CD4-positive, CD25-positive, alpha-beta regulatory T cell (primary cell): Measurements from ENCODE around the gene COL26A1. TPM values are rescaled to one million over a fixed set of nuclear protein-coding genes. Genes with fewer than 3 reads are reported as not detected.

ENCODE experiments used
- ATAC-seq, 2 donors: fragments of 150-1000 bp; cut with Tn5 transposase; one replicate each; pipeline ENCODE4 v1.10.0; 2021; ENCODE audit warnings: low read depth in 2 of 2, moderate number of reproducible peaks in 2 of 2, moderate library complexity in 1 of 2
- DNase-seq, 3 donors: peaks; one replicate each; pipeline versions ENCODE4 v3.0.0 to v3.0.0-alpha.2; 2012 to 2022; ENCODE audit warnings: mixed read lengths in 1 of 3
- H3K27ac ChIP-seq: one replicate; pipeline ENCODE4 v1.7.0; 2013; ENCODE audit warnings: mild to moderate bottlenecking, low read length; ENCODE audit not compliant: insufficient read depth, poor library complexity, severe bottlenecking
- H3K27me3 ChIP-seq: one replicate; pipeline ENCODE4 v1.7.0; 2013; ENCODE audit warnings: low read length; ENCODE audit not compliant: control insufficient read depth, insufficient read depth
- H3K36me3 ChIP-seq: one replicate; pipeline ENCODE4 v1.7.0; 2013; ENCODE audit warnings: mild to moderate bottlenecking, low read length, moderate library complexity; ENCODE audit not compliant: control insufficient read depth, insufficient read depth
- H3K4me1 ChIP-seq: 2 replicates; pipeline ENCODE4 v1.7.0; 2013; ENCODE audit warnings: mild to moderate bottlenecking, low read length; ENCODE audit not compliant: insufficient read depth, control insufficient read depth, poor library complexity, severe bottlenecking
- H3K4me3 ChIP-seq: one replicate; pipeline ENCODE4 v1.7.0; 2013; ENCODE audit warnings: low read depth, mild to moderate bottlenecking, low read length, moderate library complexity
- H3K9me3 ChIP-seq, 2 experiments: 1 replicate in 1 of 2; 2 replicates in 1 of 2; pipeline ENCODE4 v1.7.0; 2013; ENCODE audit warnings: low read length in 2 of 2, mild to moderate bottlenecking in 1 of 2, moderate library complexity in 1 of 2; ENCODE audit not compliant: control insufficient read depth in 2 of 2
- H3K27ac Mint-ChIP-seq, 3 donors: one replicate each; pipeline ENCODE4 v1.8.0; 2020 to 2022; ENCODE audit warnings: mild to moderate bottlenecking in 3 of 3, mixed read lengths in 3 of 3, moderate library complexity in 2 of 3
- H3K27me3 Mint-ChIP-seq: one replicate; pipeline ENCODE4 v1.8.0; 2022; ENCODE audit warnings: mild to moderate bottlenecking, mixed read lengths
- H3K36me3 Mint-ChIP-seq: one replicate; pipeline ENCODE4 v1.8.0; 2020; ENCODE audit warnings: mixed read lengths
- H3K4me1 Mint-ChIP-seq, 4 donors: one replicate each; pipeline ENCODE4 v1.8.0; 2020 to 2022; ENCODE audit warnings: mixed read lengths in 4 of 4, mild to moderate bottlenecking in 1 of 4
- H3K4me3 Mint-ChIP-seq, 4 donors: one replicate each; pipeline ENCODE4 v1.8.0; 2020 to 2022; ENCODE audit warnings: mild to moderate bottlenecking in 4 of 4, mixed read lengths in 4 of 4, moderate library complexity in 3 of 4
- H3K9me3 Mint-ChIP-seq, 7 donors: one replicate each; pipeline ENCODE4 v1.8.0; 2020 to 2022; ENCODE audit warnings: mixed read lengths in 7 of 7, mild to moderate bottlenecking in 3 of 7, moderate library complexity in 2 of 7
- polyA plus RNA-seq, 4 donors: library from polyadenylated mRNA; unstranded; fragments of 300-500 nt; fragmentation: Illumina TruSeq; gene quantifications; one replicate each; pipeline ENCODE4 v1.2.3, GENCODE V29; 2021
- total RNA-seq: library from RNA; stranded (reverse); gene quantifications from one replicate; pipeline ENCODE4 v1.2.3, GENCODE V29; 2022

COL26A1 gene
- total and polyA plus RNA-seq, 5 donors from 2014 or later, result not detected

DNA sequence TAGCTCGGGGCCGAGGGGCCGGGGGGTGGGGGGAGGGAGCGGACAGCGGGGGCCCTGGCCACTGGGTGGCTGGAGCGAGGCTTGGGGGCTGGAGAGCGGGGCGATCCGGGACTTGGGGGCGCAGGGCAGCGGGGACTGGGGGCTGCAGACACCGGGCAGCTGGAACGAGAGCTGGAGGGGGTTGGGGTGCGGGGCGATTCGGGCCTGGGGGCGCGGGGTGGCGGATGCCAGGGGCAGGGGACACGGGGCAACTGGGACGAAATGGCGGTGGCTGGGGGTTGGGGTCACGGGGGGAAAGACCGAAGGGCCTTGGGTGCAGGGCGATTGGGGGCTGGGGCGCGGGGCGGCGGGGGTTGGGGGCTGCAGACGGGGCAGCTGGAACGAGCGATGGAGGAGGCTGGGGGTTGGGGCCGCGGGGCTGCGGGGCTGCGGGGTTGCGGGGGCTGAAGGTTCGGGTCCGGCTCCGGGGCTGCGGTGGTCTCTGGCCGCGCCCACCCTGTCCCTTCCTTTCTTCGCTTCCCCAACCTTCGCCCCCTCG is 590 bp downstream of the COL26A1 start:
- Mint-ChIP-seq H3K4me1 (peaks cover 0 to 7% (median 0%) of the 10 kb centered on the region in 4 donors), H3K9me3 (no peaks in the 10 kb centered on the region), H3K27ac (no peak overlapping the region), H3K4me3 (no peak overlapping the region), H3K27me3 (peaks cover 26% of the 10 kb centered on the region), H3K36me3 (no peaks in the 10 kb centered on the region)
- Histone ChIP-seq H3K9me3 (no peaks in the 10 kb centered on the region), H3K4me3 (no peak overlapping the region), H3K27ac (no peak overlapping the region), H3K27me3 (peaks cover 2% of the 10 kb centered on the region), H3K36me3 (no peaks in the 10 kb centered on the region), H3K4me1 (peaks cover 18% of the 10 kb centered on the region)
- no peak for ATAC-seq
- DNase-seq, result no peak

DNA sequence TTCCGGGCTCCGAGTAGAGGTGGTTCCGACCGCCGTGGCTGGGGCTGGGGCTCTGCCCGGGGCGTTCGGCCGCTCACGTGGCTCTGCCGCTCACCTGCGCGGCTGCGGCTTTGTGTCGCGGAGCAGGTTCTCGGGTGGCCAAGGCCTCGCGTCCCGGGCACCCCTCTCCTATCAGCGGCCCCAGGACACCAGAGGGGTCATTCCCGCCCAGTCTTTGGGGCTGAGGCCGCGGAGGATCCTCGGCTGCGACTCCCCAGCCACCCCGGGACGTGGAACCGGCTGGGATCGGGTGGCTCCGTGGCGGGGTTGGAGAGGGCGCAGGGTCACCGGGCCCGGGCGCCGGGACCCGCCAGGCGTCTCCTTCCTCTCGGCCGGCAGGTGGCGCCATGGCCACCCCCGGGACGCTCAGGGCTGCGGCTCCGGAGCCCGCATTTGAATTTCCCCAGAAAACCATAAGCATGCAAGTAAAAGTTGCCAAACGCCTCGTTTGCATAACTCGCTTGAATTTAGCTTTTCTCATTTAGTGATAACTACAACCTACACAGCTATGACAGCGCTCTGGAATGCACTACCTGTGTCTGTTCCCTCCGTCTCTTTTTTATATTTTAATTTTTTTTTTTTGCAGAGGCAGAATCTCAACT is 1.2 kb downstream of the COL26A1 start:
- Mint-ChIP-seq H3K27ac (no peak overlapping the region), H3K4me1 (peaks cover 0 to 7% (median 2%) of the 10 kb centered on the region in 4 donors), H3K27me3 (peaks cover 32% of the 10 kb centered on the region), H3K36me3 (no peaks in the 10 kb centered on the region), H3K9me3 (no peaks in the 10 kb centered on the region), H3K4me3 (peak overlapping the region in 2 of 4 donors; percentile 41 to 48)
- H3K36me3 ChIP-seq, result no peaks in the 10 kb centered on the region
- ATAC-seq (peak; percentile 81), DNase-seq (peak; percentile 30 to 73 (median 67))
- H3K9me3 ChIP-seq, result no peaks in the 10 kb centered on the region
- H3K27ac ChIP-seq, result no peak overlapping the region
- no peak overlapping the region for H3K4me3 ChIP-seq
- peaks cover 4% of the 10 kb centered on the region for H3K27me3 ChIP-seq
- peaks cover 18% of the 10 kb centered on the region for H3K4me1 ChIP-seq

DNA sequence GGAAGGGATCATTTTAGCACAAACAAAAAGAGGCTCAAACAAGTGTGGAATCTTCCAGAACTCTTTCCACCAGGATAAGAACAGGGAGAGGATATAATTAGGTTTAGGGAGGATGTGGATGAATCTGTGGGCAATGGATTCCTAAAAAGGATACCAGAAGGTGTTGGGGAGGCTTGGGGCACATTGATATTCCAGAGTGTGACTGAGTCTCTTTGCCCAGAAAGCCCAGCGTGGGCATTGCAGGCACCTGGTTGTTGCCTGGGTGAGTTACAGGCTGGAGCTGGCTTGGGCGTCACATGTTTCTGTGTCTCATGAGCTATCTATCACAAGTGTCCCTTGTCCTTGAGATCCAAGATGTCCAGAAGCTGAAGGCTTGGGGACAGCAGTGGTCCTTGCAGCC is 3.3 kb downstream of the COL26A1 start:
- H3K4me3 Mint-ChIP-seq, result no peak overlapping the region
- no peak for ATAC-seq
- Histone ChIP-seq H3K4me1 (peaks cover 18% of the 10 kb centered on the region), H3K4me3 (no peak overlapping the region), H3K27me3 (peaks cover 4% of the 10 kb centered on the region), H3K36me3 (no peaks in the 10 kb centered on the region), H3K9me3 (no peaks in the 10 kb centered on the region), H3K27ac (no peak overlapping the region)
- no peak overlapping the region for H3K27ac Mint-ChIP-seq
- no peak for DNase-seq
- no peaks in the 10 kb centered on the region for H3K36me3 Mint-ChIP-seq
- no peaks in the 10 kb centered on the region for H3K9me3 Mint-ChIP-seq
- peaks cover 0 to 15% (median 3%) of the 10 kb centered on the region in 4 donors for H3K4me1 Mint-ChIP-seq
- peaks cover 32% of the 10 kb centered on the region for H3K27me3 Mint-ChIP-seq

DNA sequence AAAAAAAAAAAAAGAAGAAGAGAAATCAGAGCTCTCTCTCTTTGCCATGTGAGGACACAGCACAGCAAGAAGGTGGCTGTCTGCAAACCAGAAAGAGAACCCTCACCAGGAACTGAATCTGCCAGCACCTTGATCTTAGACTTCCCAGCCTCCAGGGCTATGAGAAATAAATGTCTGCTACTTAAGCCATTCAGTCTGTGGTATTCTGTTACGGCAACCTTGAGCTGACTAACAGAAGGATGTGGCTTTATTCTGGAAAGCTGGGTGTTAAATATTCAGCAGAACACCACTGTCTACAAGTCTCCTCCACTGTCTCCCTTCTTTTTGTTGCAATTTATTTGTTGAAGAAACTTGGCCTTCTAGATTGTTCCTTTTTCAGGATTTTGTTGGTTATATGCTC is 5.0 kb downstream of the COL26A1 start:
- Mint-ChIP-seq H3K36me3 (no peaks in the 10 kb centered on the region), H3K27ac (no peak overlapping the region), H3K4me1 (peaks cover 0 to 16% (median 3%) of the 10 kb centered on the region in 4 donors), H3K27me3 (peaks cover 22% of the 10 kb centered on the region), H3K4me3 (no peak overlapping the region), H3K9me3 (no peaks in the 10 kb centered on the region)
- DNase-seq, result no peak
- H3K27ac ChIP-seq, result no peak overlapping the region
- peaks cover 14% of the 10 kb centered on the region for H3K4me1 ChIP-seq
- no peaks in the 10 kb centered on the region for H3K36me3 ChIP-seq
- peaks cover 5% of the 10 kb centered on the region for H3K27me3 ChIP-seq
- ATAC-seq, result no peak
- no peaks in the 10 kb centered on the region for H3K9me3 ChIP-seq
- no peak overlapping the region for H3K4me3 ChIP-seq

DNA sequence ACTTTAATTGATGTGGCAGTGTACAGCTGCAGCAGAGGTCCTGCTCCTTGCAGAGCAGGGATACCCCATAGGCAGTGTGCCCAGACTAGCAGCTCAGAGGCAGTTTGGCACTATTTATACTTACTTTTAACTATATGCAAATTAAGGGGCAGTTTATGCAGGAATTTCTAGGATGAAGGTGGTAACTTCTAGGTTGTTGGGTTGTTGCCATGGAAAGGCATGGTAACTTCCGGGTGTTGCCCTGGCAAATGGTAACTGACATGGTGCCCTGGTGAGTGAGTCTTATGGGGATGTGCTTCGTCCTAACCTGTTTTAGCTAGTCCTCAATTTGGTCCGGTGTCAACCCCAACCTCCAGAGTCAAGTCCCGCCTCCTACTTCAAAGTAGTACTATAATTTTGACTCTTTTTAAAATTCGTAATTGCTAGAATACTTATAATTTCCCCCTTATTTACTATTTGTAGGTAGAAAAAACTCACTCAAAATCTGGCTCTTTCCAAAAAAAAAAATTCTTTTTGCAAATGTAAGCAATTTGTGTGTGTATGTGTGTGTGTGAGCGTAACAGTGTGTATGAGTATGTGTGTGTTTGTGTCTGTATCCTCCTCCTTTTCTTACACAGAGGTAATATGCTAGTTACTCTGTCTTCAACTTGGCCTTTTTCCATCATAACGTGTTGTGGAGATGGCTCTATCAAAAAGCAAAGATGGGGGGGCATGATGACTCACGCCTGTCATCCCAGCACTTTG is 5.9 kb downstream of the COL26A1 start:
- peaks cover 6% of the 10 kb centered on the region for H3K4me1 ChIP-seq
- DNase-seq (no peak), ATAC-seq (no peak)
- H3K4me3 ChIP-seq, result no peak overlapping the region
- Mint-ChIP-seq H3K9me3 (no peaks in the 10 kb centered on the region), H3K4me3 (no peak overlapping the region), H3K27me3 (peaks cover 27% of the 10 kb centered on the region), H3K4me1 (peaks cover 0 to 16% (median 3%) of the 10 kb centered on the region in 4 donors), H3K27ac (no peak overlapping the region), H3K36me3 (no peaks in the 10 kb centered on the region)
- H3K27me3 ChIP-seq, result peaks cover 5% of the 10 kb centered on the region
- no peak overlapping the region for H3K27ac ChIP-seq
- no peaks in the 10 kb centered on the region for H3K36me3 ChIP-seq
- H3K9me3 ChIP-seq, result no peaks in the 10 kb centered on the region

DNA sequence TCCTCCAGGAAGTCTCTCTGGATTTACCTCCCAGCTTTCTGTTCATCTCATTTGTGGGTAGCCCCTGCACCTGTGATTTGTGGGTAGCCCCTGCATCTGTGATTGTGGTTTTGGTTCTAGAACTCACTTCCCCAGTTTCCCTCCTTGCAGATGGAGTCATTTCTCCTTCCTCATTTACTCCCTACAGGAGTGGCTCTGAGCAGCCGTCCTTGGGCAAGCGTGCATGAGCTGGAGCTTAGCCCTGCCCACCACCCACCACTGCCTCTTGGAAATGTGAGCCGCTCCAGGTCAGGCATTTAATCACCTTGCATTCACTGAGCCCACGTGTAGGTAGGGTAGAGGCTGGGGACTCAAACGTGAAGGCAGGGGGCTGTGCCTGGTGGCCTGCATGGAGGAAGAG is 8.2 kb downstream of the COL26A1 start:
- H3K27ac ChIP-seq, result no peak overlapping the region
- DNase-seq (no peak), ATAC-seq (no peak)
- Mint-ChIP-seq H3K9me3 (no peaks in the 10 kb centered on the region), H3K36me3 (no peaks in the 10 kb centered on the region), H3K4me3 (no peak overlapping the region), H3K27ac (peak overlapping the region in 1 of 3 donors; percentile 93), H3K27me3 (peaks cover 13% of the 10 kb centered on the region), H3K4me1 (peaks cover 0 to 14% (median 3%) of the 10 kb centered on the region in 4 donors)
- no peaks in the 10 kb centered on the region for H3K36me3 ChIP-seq
- peaks cover 5% of the 10 kb centered on the region for H3K27me3 ChIP-seq
- H3K4me1 ChIP-seq, result no peaks in the 10 kb centered on the region
- H3K4me3 ChIP-seq, result no peak overlapping the region
- H3K9me3 ChIP-seq, result no peaks in the 10 kb centered on the region

DNA sequence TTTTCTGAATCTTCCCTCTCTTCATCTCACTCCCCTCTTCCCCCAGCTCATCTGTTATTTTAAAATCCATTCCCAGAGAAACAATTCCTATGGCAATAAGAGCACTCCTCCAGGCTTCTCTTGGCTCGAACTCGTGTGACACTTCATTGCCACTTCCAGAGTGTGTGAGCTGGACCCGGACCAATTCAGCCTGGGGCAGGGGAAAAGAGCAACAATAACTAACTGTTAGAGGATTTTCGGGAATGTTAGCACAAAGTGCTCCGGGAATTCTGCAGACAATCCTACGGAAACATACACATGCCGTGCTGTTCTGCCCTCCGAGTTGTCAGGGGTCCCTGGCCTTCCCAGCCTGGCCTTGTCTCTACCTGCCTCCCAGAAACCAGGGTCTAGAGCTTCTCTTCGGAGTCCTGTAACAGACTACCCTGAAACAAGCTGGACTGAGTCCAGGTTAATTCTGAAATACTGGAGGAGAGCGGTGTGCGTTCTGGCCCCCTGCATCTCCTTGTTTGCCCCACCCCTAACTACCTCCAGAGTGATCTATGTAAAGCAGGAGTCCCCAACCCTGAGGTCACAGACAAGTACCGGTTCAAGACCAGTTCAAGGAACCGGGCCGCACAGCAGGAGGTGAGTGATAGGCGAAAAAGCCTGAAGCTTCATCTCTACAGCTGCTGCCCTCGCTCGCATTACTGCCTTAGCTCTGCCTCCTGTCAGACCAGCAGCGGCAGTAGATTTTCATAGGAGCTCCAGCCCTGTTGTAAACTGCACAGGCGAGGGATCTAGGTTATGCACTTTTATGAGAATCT is 11.3 kb downstream of the COL26A1 start:
- Histone ChIP-seq H3K4me3 (no peak overlapping the region), H3K36me3 (no peaks in the 10 kb centered on the region), H3K4me1 (no peaks in the 10 kb centered on the region), H3K9me3 (no peaks in the 10 kb centered on the region), H3K27ac (no peak overlapping the region), H3K27me3 (peaks cover 2% of the 10 kb centered on the region)
- Mint-ChIP-seq H3K36me3 (no peaks in the 10 kb centered on the region), H3K4me3 (no peak overlapping the region), H3K27me3 (peaks cover 5% of the 10 kb centered on the region), H3K4me1 (peaks cover 0 to 13% (median 1%) of the 10 kb centered on the region in 4 donors), H3K9me3 (no peaks in the 10 kb centered on the region), H3K27ac (no peak overlapping the region)
- no peak for DNase-seq
- ATAC-seq, result no peak
